ENCODE results near the gene ANKRD31.

ANKRD31 gene

GRCh38 chr5:75245023-75245422 is 8.3 kb upstream of the ANKRD31 start:
- no peak overlapping the region for H3K4me3 ChIP-seq (ENCODE audit: low read depth, low read length)
- no peak for TF ChIP-seq CTCF (IDR thresholded peaks at IDR 0.05; ENCODE audit: low read depth, low read length, missing control alignments)
- no peak for DNase-seq (ENCODE audit: low read depth)

GRCh38 chr5:75243510-75243909 is 6.8 kb upstream of the ANKRD31 start:
- DNase-seq (ENCODE audit: low read depth), result no peak
- no peak for TF ChIP-seq CTCF (IDR thresholded peaks at IDR 0.05; ENCODE audit: low read depth, low read length, missing control alignments)
- H3K4me3 ChIP-seq (ENCODE audit: low read depth, low read length), result no peak overlapping the region

- no peak for DNase-seq (ENCODE audit: low read depth)
- H3K4me3 ChIP-seq (ENCODE audit: low read depth, low read length), result no peak overlapping the region
- no peak for TF ChIP-seq CTCF (IDR thresholded peaks at IDR 0.05; ENCODE audit: low read depth, low read length, missing control alignments)
Observed at GRCh38 chr5:75243100-75243499, 6.4 kb upstream of the ANKRD31 start.

- TF ChIP-seq CTCF (IDR thresholded peaks at IDR 0.05; ENCODE audit: low read depth, low read length, missing control alignments), result no peak
- no peak overlapping the region for H3K4me3 ChIP-seq (ENCODE audit: low read depth, low read length)
- DNase-seq (ENCODE audit: low read depth), result no peak
Observed at GRCh38 chr5:75242067-75242466, 5.4 kb upstream of the ANKRD31 start.

GRCh38 chr5:75239681-75240080 is 3.0 kb upstream of the ANKRD31 start:
- no peak for DNase-seq (ENCODE audit: low read depth)
- H3K4me3 ChIP-seq (ENCODE audit: low read depth, low read length), result no peak overlapping the region
- no peak for TF ChIP-seq CTCF (IDR thresholded peaks at IDR 0.05; ENCODE audit: low read depth, low read length, missing control alignments)

GRCh38 chr5:75235711-75236110 is 967 bp downstream of the ANKRD31 start:
- DNase-seq (ENCODE audit: low read depth), result no peak
- no peak for TF ChIP-seq CTCF (IDR thresholded peaks at IDR 0.05; ENCODE audit: low read depth, low read length, missing control alignments)
- H3K4me3 ChIP-seq (ENCODE audit: low read depth, low read length), result no peak overlapping the region

GRCh38 chr5:75234251-75234650 is 2.4 kb downstream of the ANKRD31 start:
- H3K4me3 ChIP-seq (ENCODE audit: low read depth, low read length), result no peak overlapping the region
- no peak for TF ChIP-seq CTCF (IDR thresholded peaks at IDR 0.05; ENCODE audit: low read depth, low read length, missing control alignments)
- DNase-seq (ENCODE audit: low read depth), result no peak
